ENCODE data around the gene XRCC3. TPM values are rescaled to one million over a fixed set of nuclear protein-coding genes. Genes with fewer than 3 reads are reported as not detected.

XRCC3 gene
- total and polyA plus RNA-seq, 2 experiments from 2014 or later, result 20.4 to 72.9 TPM

DNA sequence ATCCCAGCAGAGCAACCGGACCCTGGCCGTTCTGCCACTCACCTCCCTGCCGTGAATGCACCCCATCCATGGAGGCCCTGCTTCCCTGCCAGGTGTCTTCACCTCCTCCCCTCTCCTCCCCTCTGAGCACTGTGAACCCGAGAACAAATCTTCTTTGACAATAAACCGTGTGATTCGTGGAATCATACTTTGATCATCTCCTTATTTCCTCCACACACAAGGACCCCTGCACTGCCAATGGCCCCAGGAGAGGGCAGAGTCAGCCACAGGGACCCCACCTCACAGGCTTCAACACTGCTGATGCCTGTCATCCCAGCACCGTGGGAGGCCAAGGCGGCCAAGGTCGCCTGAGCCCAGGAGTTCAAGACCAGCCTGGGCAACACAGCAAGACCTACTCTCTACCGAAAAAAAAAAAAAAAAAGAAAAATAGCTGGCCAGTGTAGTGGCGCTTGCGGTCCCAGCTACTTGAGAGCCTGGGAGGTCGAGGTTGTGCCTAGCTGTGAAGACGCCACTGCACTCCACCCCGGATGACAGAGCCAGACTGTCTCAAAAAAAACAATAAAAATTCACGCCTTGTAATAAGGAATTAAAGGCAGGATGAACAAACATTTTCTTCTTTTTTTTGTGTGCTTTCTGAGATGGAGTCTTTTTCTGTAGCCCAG lies 1.1 kb downstream of the XRCC3 start:
- peaks cover 39% of the 10 kb centered on the region for H3K4me1 Mint-ChIP-seq
- no peak for TF ChIP-seq JUNB (IDR thresholded peaks at IDR 0.05; ENCODE audit: unreplicated experiment)
- TF ChIP-seq POLR2AphosphoS5 (IDR thresholded peaks at IDR 0.05; ENCODE audit: low read depth), result no peak
- no peak for TF ChIP-seq ZNF114 (CRISPR knock-in tag; IDR thresholded peaks at IDR 0.05)
- no peak for TF ChIP-seq CREB1 (CRISPR knock-in tag; IDR thresholded peaks at IDR 0.05; ENCODE audit: low read depth)
- TF ChIP-seq, protein P1, sequence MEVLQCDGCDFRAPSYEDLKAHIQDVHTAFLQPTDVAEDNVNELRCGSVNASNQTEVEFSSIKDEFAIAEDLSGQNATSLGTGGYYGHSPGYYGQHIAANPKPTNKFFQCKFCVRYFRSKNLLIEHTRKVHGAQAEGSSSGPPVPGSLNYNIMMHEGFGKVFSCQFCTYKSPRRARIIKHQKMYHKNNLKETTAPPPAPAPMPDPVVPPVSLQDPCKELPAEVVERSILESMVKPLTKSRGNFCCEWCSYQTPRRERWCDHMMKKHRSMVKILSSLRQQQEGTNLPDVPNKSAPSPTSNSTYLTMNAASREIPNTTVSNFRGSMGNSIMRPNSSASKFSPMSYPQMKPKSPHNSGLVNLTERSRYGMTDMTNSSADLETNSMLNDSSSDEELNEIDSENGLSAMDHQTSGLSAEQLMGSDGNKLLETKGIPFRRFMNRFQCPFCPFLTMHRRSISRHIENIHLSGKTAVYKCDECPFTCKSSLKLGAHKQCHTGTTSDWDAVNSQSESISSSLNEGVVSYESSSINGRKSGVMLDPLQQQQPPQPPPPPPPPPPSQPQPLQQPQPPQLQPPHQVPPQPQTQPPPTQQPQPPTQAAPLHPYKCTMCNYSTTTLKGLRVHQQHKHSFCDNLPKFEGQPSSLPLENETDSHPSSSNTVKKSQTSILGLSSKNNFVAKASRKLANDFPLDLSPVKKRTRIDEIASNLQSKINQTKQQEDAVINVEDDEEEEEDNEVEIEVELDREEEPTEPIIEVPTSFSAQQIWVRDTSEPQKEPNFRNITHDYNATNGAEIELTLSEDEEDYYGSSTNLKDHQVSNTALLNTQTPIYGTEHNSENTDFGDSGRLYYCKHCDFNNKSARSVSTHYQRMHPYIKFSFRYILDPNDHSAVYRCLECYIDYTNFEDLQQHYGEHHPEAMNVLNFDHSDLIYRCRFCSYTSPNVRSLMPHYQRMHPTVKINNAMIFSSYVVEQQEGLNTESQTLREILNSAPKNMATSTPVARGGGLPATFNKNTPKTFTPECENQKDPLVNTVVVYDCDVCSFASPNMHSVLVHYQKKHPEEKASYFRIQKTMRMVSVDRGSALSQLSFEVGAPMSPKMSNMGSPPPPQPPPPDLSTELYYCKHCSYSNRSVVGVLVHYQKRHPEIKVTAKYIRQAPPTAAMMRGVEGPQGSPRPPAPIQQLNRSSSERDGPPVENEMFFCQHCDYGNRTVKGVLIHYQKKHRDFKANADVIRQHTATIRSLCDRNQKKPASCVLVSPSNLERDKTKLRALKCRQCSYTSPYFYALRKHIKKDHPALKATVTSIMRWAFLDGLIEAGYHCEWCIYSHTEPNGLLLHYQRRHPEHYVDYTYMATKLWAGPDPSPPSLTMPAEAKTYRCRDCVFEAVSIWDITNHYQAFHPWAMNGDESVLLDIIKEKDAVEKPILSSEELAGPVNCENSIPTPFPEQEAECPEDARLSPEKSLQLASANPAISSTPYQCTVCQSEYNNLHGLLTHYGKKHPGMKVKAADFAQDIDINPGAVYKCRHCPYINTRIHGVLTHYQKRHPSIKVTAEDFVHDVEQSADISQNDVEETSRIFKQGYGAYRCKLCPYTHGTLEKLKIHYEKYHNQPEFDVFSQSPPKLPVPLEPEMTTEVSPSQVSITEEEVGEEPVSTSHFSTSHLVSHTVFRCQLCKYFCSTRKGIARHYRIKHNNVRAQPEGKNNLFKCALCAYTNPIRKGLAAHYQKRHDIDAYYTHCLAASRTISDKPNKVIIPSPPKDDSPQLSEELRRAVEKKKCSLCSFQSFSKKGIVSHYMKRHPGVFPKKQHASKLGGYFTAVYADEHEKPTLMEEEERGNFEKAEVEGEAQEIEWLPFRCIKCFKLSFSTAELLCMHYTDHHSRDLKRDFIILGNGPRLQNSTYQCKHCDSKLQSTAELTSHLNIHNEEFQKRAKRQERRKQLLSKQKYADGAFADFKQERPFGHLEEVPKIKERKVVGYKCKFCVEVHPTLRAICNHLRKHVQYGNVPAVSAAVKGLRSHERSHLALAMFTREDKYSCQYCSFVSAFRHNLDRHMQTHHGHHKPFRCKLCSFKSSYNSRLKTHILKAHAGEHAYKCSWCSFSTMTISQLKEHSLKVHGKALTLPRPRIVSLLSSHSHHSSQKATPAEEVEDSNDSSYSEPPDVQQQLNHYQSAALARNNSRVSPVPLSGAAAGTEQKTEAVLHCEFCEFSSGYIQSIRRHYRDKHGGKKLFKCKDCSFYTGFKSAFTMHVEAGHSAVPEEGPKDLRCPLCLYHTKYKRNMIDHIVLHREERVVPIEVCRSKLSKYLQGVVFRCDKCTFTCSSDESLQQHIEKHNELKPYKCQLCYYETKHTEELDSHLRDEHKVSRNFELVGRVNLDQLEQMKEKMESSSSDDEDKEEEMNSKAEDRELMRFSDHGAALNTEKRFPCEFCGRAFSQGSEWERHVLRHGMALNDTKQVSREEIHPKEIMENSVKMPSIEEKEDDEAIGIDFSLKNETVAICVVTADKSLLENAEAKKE (CRISPR knock-in tag; IDR thresholded peaks at IDR 0.05), result no peak
- Histone ChIP-seq H3K36me3 (ENCODE audit: insufficient read depth) (no peaks in the 10 kb centered on the region), H2AFZ (no peak overlapping the region), H3K4me2 (peak overlapping the region; percentile 87), H3F3A (replicated peaks; ENCODE audit: low read depth) (peaks cover 15% of the 10 kb centered on the region; the same call in 1 of the 2 replicates), H3K27me3 (ENCODE audit: insufficient read depth) (no peaks in the 10 kb centered on the region), H3K4me1 (ENCODE audit: insufficient read depth) (peaks cover 11% of the 10 kb centered on the region), H4K20me1 (replicated peaks; ENCODE audit: insufficient read depth) (peaks cover 32% of the 10 kb centered on the region), H3K79me2 (replicated peaks; ENCODE audit: insufficient read depth) (peaks cover 51% of the 10 kb centered on the region), H3K4me3 (peak overlapping the region; percentile 79), H3K9me2 (ENCODE audit: insufficient read depth) (no peaks in the 10 kb centered on the region), H3K27ac (ENCODE audit: low read depth) (peak overlapping the region; percentile 39; the same call in 1 of the 2 replicates)
- peak overlapping the region; percentile 88 for H3K4me3 Mint-ChIP-seq
- H3K27me3 Mint-ChIP-seq (ENCODE audit: insufficient read depth, low read depth, poor library complexity), result peaks cover 23% of the 10 kb centered on the region
- DNase-seq (ENCODE audit: low spot score) (no peak), ATAC-seq (no peak)
- H3K9me3 Mint-ChIP-seq, result no peaks in the 10 kb centered on the region
- 0 out of 2 replicates have a peak overlapping the region, but pooled peaks have one; percentile 77 for H3K27ac Mint-ChIP-seq
- H3K36me3 Mint-ChIP-seq (ENCODE audit: low read depth), result peaks cover 27% of the 10 kb centered on the region

Measured in GM23338 (cell line).